ENCODE measurements around the gene MGLL.

The MGLL gene
- 114 to 749 (median 260) reads per million in 18 experiments for total RNA-seq

DNA sequence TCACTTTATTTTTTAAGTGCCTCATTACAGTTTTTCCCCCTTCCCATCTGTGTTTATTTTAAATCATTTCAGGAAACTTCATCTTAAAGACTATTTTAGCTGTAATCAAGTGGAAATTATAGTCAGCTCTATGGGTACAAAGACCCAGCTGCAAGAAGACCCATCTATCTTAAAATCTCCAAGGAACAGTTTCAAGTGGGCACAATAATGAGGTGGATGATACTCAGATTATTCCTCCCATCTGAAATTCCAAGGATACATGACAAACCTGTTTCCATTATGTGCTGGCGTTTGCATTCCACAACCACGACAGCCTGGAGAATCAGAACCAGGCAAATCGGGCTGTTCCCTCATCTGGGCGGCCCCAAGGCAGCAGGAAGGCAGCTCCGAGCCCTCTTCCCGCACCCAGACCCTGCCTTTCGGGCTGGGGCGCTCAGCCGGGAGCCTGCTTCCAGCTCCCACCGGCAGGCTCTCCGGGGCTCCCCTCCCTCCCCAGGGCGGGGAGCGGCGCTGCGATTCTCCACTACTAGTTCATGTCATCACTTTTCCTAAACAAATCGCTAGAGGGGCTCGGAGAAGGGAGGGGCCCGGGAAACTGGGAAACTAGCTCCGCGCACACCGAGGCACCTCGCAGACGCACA is at the start of gene MGLL:
Gene MGLL, minus strand, starts transcription at position 475 of the 641 bp plus-strand sequence. Its CDS starts 197 bp downstream, at position 278.
- DNase-seq, result peak; percentile 10 to 32

DNA sequence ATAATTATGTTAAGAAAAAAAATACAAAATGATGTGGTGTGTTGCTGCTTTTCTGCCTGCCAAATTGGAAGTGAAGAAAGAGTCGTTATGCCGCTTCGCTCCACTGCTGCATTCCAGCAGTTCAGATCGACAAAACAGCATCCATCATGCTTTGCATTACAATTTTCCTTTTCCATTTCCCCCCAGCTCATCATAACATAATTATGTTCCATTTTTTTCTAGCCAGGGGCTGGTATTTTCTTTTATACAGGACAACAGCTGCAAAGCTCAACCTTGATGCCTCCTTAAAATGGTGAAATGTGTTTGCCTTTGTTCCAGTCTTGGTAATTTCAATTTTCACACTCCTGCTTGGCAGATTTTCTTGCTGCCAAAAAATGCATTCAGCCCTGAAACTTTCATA is 47.8 kb upstream of the MGLL start:
- no peak for DNase-seq

- DNase-seq, result no peak
These were observed 45.7 kb upstream of the MGLL start for GRCh38 chr3:127867986-127868385.

DNA sequence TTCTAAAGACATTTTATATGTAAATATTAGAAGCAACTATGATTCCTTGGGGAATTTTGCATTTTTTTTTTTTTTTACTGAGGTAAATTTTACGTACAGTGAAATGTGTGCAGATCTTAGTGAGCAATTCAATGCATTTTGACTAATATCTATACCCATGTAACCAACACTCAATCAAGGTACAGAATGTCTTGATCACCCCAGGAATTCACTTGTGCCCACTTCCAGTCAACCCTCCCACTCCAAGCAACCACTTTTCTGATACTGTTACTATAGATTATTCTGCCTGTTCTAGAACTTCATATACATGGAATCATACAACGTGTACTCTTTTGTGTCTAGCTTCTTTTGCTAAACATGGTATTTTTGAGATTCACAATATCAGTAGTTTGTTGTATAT is 45.1 kb upstream of the MGLL start:
- DNase-seq, result no peak

- DNase-seq, result peak; percentile 6 to 10
These were observed 43.6 kb upstream of the MGLL start for GRCh38 chr3:127865941-127866340.

DNA sequence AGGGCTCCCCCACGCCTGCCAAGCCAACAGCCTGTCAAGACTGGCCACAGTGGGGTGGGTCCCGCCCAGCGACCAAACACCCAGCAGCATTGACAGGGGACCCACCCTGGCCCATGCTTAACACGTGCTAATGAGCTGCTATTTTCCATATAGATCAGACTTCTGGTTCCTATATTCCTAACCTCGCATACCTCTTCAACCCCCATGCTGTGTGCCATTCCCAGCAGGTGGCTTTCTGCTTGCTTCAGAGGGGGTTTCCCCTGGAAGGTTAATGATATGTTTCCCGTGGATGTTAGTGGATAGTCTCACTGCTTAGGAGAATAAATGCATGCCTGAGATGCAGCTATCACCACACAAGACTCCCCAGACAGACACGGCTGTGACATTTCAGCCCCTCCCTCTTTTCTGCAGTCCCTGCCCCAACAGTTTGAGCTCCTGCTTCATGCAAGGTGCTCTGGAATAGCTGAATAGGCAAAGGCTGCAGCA is 37.9 kb upstream of the MGLL start:
- no peak for DNase-seq

DNA sequence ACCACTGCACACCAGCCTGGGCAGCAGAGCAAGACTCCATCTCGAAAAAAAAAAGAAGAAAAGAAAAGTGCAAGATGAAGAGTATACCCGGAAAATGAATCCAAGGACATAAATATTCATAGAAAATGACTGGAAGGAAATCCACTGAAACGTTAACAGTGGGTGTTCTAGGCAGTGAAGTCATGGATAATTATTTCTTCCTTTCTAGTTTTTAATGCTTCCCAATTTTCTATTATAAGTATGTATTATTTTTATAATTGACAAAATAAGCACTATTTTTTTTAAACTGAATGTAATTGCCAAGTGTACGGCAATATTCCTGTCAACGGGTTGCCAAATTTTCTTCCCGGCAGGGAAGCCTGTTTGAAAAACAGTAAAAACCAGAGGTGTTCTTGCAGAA is 37.4 kb upstream of the MGLL start:
- DNase-seq, result no peak

GRCh38 chr3:127858937-127859336 is 36.6 kb upstream of the MGLL start:
- no peak for DNase-seq

- peak; percentile 48 to 56 for DNase-seq
These were observed 36.2 kb upstream of the MGLL start for GRCh38 chr3:127858521-127858920.

DNA sequence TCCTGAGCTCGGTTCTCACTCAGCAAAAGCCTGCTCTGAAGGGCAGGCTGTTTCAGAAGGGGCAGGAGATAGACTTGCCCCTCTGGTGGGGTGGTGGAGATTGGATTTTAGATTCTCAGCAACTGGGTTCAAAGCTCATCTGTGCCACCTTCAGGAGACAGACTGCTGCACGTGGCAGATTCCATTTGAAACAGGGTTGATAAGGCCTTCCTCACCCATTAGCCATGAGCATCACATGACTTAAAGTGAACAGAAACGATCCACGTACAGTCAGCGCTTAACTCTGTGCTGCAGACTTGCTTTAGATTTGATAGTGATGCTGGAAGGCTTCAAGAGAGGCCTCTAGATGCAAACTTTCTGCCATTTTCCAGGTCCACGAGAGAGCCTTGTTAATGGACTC is 35.0 kb upstream of the MGLL start:
- DNase-seq, result no peak

DNA sequence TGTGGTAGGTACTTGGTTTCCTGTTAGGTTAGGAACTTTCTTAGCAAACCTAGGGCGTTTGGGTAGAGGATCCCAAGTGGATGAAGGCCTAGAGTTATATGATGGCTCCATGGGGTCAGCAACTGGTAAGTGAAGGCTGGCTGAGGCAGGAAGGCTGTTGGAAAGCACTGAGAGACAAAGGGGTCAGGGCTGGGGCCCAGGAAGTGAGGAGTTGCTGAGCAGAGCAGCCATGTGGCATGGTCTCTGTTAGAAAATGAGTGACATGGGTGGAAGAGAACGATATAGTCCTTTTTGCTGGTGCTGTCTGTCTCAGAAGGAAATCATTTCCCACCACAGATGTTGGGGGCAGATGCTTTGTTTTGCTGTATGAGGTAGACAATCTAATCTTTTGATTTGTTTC is 34.5 kb upstream of the MGLL start:
- DNase-seq, result no peak

- no peak for DNase-seq
These were observed 32.9 kb upstream of the MGLL start for GRCh38 chr3:127855246-127855645.

DNA sequence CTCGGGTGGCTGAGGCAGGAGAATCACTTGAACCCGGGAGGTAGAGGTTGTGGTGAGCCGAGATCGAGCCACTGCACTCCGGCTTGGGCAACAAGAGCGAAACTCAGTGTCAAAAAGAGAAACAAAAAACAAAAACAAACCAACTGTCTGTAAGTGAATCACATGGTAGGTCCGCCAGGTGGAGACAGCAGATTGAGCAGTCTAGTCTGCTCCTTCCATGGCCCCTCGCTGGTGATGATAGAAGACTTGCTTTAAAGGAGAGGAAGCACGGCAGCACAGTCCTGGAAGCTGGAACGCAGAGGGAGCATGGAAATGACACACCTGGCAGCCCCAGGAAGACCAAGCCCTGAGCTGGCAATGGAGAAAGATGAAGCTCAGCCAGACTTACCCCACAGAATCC is 31.4 kb upstream of the MGLL start:
- no peak for DNase-seq

DNA sequence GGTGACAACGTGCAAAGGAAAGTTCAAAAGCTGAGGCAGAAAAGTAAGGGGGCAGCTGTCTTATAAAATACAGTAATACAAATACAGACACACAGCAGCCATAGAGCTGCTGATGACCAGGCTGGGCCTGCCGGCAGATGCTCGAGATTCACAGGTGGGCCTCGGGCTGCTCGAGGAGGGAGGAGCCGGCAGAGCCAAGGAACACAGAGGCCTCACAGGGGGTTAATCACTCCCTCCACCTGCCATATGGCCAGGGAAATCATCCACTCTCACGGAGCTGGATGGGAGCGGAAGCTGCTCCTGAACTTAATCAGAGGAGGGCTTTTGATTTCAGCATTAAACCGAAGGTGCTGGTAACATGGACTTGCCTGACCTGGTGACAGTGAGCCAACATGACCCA is 29.6 kb upstream of the MGLL start:
- no peak for DNase-seq

DNA sequence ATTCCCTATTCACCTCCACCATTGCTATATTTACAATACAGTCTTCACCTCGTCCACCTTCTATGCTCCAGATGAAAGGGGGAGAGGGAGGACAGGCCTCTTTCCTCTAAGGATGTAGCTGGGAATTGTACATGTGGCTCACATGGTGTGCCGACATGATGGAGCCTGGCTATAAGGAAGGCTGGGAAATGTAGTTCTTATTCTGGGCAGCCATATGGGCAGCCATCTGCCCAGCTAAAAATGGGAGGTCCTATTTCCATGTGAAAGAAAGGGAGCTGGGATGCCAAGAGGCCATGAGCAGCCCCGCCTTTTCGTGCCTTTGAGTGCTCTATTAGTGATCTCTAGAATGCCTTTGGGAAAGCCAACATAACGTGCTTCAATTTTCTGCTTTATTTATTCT is 27.1 kb upstream of the MGLL start:
- no peak for DNase-seq

DNA sequence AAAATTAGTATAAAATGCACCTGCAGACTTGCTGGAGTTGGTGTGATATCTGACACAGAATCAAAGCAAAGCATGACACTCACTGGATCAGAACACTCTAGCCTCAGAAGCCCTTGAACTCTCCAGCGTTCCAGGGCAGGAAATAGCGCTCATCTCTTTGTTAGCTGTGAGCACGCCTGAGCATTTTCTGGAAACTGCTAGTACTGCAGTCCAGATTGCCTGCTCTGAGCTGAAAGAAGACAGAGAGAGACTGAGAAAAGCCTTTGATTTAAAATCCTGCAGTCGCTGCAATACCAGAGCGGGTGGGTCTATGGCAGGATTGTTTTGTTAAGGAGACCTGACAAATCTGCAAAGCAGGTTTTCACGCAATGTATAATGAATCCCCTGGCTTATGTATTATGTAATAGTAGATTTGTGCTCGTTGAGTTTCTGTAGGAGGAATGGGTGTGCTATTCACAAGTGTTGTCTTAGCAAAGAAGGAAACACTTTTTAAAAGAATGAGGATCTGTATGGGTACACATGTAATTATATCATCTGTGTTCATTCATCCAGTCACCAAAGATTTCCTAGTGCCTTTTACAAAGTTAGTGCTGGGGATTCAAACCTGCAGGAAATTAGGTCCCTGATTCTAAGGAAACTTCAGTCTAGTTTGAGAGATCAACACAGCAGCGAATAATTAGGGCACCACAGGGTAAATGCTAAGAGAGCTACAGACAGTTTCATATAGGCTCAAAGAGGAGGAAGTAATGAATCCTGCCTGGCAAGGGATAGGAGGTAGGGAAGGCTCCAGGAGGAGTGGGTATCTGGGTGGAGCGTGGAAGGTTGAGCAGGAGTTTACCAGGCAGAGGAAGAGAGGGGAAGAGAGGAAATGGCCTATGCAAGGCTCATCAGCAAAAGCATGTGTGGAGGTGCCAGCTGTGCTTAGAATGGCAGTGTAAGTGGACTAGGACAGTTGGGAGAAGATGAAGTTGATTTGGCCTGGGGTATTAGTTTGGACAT is 26.1 kb upstream of the MGLL start:
- no peak for DNase-seq

DNA sequence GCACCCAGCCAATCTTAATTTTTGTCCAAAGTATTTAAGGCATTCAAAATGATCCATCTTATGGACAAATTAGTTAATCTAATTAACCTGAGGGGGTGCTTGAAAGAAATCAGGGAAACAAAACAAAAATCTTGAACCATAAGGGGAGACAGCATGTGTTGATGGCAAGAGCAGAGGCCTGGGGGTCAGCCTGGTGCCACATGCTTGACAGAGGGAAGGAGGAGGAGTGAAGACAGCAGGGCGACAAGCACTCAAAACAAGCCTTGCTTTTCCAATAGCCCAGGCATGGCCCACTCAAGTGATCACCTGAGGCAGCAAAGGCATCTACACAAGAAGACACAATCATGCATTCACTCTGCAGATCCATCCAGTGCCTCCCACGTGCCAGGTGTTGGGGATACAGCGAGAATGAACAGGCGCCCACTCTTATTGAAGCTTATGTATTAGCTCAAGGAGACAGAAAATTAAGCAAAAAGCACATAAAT is 25.0 kb upstream of the MGLL start:
- DNase-seq, result no peak

- DNase-seq, result no peak
These were observed 24.3 kb upstream of the MGLL start for GRCh38 chr3:127846576-127846975.

DNA sequence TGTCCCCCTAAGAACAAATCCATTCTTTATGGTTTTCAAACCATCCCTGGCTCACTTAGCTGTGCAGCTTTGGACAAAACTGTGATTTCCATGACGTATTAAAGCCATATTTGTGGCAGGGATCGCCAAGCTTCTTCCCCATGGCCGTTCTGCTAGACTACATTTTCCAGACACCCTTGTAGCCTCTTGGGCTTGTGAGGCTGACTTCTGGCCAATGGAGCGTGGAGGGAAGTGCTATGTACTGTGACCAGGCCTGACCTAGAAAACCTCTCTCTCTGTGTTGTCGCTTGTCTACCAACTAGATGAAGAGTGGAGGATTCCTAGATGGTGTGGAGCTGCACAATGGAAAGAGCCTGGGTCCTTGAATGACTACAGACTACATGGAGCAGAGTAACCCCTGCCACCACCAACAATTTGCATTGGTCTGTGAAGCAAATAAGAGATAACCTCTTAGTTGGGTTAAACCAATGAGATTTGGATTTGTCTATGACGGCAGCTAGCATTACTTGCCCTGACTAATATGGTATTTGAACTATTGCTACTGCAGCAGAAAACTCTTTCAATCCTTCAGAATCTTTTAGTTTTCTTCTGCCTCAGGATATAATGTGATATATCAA is 22.1 kb upstream of the MGLL start:
- no peak for DNase-seq

DNA sequence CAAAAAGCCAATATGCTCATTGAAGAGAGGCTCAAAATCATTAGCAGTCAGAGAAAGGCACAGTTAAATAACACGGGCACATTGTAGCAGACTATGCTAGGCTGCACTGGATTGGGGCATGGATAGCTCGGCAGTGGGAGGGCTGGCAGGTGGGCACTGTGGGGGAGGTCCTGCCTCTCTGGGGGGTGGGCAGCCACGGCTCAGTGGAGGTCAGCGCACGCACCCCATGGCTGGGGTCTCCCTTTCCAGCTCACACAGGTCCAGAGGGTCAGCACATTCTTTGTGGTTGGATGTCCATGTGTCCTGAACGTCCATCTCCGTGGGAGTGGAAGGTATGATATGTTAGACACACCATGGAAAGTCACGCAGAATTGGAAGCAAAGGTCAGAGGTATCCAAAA is 18.4 kb upstream of the MGLL start:
- no peak for DNase-seq

- no peak for DNase-seq
These were observed 16.8 kb upstream of the MGLL start for GRCh38 chr3:127839099-127839498.

DNA sequence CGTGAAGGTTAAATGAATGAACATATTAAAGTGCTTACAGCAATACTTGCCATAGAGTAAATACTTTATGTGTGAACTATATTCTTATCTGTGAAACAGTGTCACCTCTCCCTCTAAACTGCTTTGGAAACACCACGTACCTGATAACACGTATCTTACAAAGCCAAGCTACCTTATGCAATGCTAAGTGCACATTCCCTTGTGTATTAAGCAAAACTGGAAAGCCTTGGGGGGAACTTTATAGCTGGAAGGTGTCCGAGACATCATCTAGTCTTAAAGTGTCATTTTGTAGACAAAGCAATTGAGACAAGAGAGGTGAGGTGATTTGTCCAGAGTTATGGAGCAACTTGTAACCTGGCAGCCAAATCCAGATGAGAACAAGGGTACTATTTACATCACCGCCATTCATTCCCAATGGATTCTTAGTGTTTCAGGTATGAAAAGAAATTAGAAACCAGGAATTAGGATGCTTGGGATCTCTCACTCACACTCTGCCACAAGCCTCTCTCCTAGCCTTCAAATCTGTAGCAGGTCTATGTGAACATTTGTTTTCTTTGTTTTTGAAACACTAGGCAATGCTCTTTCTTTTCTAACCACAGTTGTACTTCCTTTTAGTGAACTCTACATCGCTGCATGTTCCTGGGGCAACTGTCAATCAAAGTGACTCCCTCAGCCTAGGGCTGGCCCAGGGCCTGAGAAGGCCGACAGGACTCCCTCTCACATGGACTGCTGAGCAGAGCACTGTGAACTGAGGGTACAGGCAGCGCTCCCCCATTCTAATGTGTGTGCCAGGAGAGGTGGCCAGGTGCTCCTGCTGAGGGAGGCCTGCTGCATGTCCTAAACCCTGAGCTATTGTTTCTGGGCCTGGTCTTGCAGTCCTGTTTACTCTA is 13.9 kb upstream of the MGLL start:
- DNase-seq, result peak in 1 of 2 donors; percentile 17

Data from inflammatory macrophage (primary cell).